NCI-H2107 treated with DMSO at 0.1 percent for 48 hours (cell line): Measurements from ENCODE around the gene QRICH1.
A peak's percentile ranks its signal among the peaks of the same experiment; 100 is the strongest.

ENCODE experiments used
- DNase-seq: peaks from one replicate; lab custom pipeline; 2025; ENCODE audit not compliant: unreplicated experiment; lab: John Stamatoyannopoulos, UW

The QRICH1 gene, protein sequence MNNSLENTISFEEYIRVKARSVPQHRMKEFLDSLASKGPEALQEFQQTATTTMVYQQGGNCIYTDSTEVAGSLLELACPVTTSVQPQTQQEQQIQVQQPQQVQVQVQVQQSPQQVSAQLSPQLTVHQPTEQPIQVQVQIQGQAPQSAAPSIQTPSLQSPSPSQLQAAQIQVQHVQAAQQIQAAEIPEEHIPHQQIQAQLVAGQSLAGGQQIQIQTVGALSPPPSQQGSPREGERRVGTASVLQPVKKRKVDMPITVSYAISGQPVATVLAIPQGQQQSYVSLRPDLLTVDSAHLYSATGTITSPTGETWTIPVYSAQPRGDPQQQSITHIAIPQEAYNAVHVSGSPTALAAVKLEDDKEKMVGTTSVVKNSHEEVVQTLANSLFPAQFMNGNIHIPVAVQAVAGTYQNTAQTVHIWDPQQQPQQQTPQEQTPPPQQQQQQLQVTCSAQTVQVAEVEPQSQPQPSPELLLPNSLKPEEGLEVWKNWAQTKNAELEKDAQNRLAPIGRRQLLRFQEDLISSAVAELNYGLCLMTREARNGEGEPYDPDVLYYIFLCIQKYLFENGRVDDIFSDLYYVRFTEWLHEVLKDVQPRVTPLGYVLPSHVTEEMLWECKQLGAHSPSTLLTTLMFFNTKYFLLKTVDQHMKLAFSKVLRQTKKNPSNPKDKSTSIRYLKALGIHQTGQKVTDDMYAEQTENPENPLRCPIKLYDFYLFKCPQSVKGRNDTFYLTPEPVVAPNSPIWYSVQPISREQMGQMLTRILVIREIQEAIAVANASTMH

DNA sequence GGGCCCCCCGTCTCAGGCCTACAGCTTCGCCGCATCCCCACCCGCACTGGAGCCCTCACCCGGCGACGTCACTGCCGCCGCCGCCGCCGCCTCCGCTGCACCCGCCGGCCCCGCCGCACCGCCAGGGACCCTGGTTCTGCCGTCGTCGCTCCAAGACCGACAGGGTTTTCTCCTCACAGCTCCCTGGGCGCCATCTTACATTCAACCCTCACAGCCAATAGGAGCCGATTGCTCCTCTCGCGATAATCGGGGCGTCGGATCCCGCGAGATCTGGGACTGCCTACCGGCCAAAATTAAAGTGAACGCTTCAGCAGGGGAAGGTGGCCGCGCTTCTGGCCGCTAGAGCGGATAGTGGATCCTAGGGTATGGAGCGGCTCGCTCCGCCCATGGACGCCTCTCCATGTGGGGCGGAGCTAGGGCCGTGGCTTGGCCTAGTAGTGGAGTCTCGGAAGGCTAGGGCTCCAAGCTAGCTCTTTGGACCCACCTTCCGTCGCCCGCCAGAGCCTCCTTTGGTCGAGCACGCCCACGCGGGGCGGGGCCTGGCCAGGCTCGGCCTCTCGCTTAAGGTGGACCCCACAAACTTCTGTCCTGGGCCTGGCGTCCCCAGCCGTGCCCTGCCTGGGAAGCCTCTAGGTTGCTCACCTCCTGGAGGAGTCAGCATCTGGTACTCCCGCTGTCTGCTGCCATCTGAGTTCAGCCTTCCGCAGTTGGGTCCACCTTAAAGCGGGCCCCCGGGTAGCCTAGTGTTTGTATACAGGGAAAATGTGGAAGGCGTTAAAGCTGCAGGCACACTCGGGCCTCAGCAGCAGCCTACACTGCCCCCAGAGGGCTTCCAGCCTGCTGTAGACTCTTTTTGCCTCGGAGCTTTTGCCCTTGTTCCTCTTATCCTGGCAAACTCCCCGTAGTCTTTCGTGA is at the start of gene QRICH1:
Gene QRICH1 (minus strand): TSS at position 219 of the 915 bp plus-strand sequence. CDS start 17,054 bp downstream, outside the sequence.
- peak; percentile 85 for DNase-seq

DNA sequence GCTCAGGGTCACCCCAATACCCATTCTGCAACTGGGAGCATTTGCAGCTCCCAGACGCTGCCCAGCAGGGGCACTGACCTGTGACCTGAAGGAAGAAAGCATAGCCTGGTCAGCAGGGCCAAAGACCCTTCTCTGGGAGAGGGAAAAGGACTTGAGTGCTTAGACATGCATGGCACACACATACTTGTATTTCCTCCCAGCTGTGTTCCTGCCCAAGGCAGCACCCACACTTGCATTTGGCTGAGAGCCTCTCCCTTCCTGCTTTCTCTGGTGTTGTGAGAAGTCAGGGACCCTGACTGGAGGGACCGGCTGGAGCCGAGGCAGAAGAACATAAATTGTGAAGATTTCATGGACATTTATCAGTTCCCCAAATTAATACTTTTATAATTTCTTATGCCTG is 46.2 kb upstream of the QRICH1 start:
- DNase-seq, result no peak

DNA sequence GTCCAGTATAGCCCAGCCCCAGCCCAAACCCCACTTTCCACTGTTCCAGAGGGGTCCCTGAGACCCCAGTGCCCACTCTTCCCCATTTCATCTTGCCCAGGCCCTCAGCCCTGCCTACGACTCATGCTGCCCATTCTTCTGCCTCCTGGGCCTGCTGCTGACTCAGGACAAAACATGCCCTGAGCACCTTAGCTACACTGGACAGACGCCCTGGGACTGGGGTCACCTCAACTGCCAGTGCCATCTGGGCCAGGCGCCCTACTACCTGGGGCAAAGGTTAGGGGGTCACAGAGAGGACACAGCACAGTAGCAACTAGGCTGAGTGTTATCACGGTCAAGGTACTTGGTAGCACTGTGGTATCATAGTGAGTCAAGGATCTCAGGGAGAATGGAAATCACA is 41.6 kb upstream of the QRICH1 start:
- no peak for DNase-seq

DNA sequence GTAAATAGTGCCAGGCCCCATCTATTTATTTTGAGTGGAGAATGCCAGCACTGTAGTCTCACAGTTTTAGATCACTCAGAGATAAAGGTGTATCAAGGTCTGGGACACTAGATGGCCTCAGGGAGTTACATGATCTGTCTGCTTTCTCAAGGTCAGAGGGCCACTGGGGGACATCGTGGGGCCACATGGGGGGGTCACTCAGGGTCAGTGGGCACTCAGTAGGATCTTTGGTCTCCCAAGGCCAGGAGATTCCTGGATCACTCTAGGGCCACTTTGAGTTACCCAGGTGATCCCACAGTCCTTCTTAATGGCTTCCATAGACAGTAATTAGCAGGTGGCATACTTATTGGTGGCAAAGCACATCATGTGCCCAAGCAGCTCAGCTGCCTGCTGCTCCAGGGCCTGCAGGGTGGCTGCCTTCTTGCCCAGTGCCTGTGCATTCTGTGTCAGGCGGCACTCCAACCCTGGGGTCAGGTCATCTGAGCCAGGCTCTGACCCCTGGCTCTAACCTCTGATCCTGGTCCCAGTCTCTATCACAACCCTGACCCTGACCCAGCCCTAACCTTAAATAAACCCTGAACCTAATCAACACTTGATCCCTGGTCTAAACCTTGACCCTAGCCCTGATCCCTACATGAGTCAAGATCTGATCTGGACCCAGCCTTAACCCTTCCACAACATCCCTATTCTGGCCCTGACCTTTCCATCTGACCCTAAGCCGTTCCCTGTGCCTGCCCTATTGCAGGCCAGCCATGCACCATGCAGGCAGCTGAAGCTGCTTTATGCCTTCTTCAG is 40.8 kb upstream of the QRICH1 start:
- no peak for DNase-seq

DNA sequence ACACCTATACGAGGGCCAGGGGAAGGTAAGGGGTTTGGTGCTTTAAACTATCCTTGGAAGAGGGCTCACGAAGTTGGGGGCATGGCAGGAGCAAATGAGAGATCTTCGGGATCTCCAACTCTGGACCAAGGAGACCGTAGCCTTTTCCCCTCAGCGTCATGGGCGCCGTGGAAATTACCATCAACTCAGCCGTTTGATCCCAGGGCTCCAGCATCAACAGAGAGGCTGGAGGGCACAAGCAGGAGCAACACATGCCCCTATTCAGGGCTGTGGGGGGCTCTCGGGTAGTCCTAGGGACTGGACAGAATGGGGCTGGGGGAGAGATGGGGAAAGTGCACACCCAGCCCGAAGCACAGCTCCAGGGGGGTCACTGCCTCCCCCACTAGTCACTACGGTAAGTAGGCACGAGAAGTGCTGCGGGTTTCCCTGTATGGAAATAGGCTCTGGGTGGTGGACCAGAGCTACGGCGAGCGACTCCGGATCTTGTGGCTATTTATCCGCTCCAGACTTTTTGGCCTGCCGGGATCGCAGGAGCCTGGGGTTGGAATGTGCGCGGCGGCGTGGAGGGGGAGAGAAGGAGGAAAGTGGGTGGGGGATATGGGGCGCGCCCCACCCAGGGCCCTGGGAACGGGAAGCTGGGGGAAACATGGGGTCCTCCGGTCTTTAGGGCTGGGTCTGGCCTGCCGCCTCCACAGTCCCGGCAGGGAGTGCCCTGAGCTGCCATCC is 39.5 kb upstream of the QRICH1 start:
- no peak for DNase-seq

DNA sequence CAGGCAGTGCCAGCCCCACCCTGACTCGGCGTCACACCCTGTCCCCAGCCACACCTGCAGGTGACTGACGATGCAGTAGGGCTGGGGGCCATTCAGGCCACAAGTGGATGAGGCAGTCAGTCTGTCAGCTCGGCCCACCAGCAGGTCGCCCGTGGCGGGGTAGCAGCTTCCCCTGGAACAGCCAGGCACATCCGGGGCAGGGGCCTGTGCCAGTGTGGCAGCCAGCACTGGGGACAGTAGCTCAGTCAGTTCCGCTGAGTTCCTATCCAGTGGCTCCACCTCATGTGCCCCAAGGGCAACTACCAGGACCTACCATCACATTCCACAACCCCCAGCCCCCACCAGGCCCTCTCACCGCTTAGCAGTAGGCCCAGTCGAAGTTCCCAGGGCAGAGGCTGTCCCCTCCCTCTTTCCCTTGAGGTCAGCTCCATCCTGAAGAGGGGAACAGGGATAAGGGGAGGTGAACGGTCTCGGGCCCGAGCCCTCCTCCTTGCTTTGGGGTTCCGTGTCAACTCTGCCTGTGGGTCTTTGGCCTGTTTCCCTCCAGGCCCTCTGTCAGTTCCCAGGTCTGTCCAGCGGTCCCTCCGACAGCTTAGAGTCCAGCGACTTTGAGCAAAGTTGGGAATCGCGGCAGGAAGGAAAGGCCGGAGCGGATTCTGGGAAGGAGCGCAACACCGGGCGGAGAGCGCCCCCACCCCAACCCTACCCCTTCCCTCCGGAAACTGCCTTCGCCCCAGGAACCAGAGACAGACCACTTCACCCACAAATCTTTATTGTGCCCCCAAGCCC is 38.8 kb upstream of the QRICH1 start, which contains the start of gene LAMB2:
Gene LAMB2 (minus strand): TSS at position 614 of the 789 bp plus-strand sequence. CDS start 183 bp downstream, at position 431.
- no peak for DNase-seq

DNA sequence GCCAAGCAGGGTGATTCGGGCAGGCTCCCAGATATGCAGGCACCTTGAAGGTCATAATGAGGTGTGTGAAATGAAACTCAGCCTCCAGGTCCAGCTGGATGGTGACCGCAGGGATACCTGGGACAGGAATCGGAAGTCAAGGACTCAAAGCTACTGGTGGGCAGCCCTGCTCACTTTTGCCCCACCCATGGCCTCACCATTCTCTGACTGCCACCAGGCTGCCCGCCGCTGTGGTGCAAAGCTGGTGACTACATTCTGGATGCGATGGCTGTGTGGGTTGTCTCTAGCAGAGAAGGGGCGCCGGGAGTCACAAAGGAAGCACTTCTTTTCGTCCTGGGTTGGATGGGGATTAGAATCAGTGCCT is 38.2 kb upstream of the QRICH1 start:
- no peak for DNase-seq

DNA sequence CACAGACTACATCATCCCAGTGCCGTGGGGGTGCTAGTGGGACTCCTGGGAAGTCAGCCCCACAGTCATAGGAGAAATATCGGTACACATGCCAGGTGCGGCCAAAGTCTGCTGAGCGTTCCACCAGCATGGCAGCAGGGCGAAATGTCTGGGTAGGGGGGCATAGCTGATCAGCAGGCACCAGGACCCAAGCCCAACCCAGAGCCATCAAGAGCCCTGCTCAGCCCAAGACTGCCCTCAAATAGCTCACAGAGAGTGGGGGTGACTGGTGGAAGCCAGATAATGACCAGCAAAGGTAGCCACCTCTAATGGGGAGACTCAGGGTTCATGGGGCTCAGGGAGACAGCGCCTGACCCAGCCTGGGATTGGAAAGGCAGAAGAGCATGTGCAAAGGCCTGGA is 37.7 kb upstream of the QRICH1 start:
- DNase-seq, result no peak

DNA sequence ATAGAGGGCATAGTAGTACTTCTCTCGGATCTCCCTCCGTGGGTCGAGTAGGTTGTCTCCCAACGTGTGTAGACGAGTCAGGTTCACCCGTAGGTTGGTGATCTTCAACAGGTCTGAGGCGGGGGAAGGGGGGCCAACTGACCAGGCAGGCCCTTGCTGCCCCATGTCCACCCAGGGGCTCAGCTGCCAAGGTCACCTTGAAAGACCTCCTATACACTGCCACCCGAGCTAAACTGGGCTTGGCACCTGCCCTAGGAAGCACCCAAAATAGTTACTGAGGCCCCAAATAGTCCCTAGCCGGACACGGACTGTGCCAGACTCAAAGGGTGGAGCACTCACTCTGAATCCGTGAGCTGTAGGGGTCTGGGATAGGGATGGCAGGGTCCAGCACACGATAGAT is 37.2 kb upstream of the QRICH1 start:
- no peak for DNase-seq

DNA sequence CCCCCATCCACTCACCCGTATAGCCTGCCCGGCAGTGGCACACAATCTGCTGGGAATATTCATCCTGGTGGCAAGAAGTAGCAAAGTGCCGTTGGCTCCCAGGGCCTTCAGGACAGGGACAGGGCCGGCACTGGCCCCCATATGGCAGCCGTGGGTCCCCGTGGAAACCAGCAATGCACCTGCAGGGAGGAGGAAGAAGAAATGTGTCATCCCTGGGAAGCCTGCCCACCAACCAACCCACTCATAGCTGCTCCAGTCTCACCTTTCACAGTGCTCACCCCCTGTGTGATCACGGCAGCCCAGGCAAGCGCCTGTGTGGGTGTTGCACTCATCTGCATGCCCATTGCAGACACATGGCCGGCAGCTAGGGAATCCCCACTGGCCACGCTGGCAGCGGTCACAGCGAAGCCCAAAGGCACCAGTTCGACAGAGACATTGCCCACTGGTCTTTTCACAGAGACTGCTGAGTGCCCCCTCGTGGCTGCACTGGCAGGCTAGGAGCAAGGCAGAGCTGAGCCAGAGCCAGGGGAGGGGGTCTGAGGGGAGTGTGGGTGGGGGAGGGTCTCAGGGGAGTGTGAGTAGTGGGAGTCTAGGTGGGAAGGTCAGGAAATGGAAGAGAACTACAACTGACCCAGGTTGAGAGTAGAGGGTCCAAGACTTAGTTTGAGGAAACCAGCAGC is 31.3 kb upstream of the QRICH1 start:
- no peak for DNase-seq

DNA sequence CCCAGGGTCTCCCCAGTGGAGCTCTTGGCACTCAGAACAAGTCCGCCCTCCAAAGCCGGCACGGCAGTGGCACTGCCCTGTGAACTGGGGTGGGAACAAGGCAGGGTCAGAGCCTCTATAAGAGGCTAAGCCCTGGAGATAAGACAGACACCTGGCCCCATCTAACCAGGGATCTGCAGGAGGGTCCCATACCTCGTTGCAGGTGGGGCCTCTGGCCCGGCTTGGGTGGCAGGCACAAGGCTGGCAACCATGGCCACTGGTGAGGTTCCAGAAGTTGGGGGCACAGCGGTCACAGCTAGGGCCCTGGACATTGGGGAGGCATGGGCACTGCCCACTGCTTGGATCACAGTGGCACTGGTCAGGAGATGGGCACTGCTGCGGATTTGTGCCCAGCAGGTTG is 30.3 kb upstream of the QRICH1 start:
- DNase-seq, result no peak

DNA sequence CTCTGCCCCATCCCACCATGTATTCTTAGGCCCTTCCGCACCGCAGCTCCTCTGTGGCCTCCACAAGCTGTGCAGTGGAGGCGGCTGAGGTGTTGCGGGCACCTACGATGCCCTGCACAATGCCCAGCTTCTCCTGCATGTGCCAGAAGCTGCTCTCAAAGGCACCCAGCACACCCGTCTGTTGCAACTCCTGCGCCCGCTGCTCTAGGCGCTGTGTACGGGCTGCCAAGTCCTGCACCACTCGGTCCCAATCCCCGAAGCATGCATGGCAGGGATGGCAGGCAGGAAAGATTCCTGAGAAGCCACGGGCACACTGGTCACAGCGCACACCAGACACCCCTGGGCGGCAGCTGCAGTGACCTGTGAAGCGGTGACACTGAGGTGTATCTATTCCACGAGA is 29.8 kb upstream of the QRICH1 start:
- no peak for DNase-seq

DNA sequence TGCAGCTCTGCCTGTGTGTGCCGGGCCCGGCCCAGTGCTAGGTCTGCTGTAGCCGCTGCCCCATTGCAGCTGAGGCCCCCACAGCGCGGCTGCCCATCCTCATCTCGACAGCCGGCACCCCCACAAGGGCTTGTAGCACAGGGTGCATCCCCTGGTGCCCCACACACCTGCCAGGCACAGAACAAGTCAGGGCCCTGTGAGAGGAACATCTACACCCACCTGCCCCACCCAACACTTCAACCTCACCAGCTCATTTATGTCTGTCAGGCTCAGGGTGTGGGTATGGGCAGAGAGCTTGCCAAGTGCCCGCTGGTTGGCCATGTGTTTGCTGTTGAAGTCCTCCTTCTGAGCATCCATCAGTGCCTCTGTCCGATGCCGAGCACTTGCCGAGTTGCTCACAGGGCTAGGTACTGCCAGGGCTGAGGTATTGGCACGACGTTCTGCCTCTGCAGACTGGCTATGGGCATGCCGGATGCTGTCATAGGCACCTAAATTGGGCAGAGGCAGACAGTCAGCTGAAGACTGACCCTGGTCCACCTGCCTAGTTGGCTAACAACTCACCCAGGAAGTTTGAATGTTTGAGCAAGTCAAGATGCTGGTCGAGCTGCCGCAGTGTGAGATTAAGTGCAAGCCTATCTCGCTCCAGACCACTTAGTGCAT is 29.1 kb upstream of the QRICH1 start:
- no peak for DNase-seq

DNA sequence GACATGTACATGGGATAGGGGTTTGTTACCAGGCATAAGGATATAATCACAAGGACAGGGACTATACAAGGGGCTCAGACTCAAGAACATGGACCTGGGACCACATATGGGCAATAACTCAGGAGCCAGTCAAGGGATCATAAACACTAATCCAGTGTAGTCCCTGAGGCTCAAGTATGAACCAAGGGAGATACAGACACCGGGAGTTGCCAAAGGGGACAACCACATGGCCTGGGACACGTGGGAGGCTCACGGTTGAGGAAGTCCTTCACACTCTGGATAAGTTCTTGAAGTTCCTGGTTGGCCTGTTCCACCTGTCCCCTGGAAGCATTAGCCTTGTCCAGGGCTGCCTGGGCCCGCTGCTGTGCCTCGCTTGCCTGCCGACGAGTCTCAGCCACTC is 28.6 kb upstream of the QRICH1 start:
- no peak for DNase-seq

DNA sequence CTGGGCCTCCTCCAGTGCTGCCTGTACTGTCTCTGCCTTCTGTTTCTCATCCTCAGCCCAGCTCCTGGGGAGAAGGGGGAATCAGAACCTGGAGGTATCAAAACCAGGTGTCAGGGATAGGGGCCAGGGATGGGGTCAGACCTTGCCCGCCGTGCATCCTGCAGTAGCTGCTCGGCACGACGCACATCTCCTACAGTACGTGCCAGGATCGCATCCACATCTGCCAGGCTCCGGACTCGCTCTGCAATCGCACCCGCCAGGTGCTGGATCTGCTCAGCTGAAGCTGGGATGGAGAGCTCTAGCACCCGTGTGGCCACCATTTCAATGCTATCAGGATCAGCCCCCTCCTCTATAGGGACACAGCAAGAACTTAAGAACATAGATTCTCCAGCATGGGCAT is 28.2 kb upstream of the QRICH1 start:
- no peak for DNase-seq

DNA sequence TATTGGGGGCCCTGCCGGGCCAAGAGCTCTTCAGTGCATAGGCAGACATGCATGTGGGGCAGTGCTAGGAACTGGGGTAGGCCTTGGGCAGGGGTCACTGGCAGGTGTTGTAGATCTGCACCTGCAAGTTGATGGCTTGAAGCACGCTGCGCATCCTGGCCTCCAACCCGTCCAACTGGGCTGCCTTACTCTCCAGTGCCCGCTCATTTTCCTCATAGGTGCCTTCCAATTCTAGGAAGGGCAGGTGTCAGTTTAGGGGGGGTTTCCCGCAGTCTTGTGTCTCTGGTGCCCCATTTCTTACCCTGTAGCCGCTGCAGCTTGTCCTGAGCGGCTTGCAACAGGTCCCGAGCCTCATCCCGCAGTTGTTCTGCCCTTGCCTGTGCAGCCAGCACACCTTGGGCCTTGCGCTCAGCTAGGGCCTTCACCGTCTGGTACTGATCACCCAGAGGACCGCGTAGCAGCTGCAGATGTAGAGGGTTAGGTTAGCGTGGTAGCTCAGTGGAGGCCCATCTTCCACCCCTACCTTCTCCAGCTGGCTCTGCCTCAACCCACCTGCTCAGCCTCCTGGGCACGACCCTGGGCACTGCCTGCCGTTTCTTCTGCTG is 27.4 kb upstream of the QRICH1 start:
- DNase-seq, result no peak

DNA sequence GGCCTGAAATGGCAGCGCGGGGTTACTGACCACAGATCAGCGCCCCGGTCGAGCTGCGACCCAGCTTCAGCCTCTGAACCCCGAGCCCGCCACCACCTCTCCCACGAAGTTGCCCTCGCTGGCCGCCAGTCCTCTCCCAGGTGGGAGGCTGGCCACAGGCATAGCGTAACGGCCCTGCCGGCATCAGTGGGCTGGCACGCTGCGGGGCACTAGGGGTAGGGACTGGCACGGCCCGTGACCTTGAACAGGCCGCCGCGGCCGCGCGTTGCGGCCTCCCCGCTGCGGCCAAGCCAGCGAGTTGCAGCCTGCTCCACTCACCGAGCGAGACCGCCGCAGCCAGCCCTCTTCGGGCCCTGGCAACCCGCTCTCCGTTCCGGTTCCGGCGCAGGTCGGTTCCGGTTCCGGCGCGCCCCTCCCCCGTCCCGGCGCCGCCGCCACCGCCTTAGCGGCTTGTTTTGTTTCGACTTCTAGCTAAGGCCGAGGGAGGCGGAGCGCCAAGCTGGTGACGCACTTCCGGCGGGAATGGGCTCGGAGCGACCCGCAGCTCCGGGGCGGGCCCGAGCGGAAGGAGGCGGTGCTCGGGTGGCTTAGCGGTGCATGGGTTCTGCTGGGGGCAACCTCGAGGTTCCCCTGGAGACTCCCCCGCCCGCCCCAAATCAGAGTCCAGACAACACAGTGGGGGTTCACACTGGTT is 26.7 kb upstream of the QRICH1 start, which contains the start of gene USP19:
Gene USP19 (minus strand): TSS at position 386 of the 694 bp plus-strand sequence. CDS start 1,678 bp downstream, outside the sequence.
- peak; percentile 24 for DNase-seq
